GM21423 (cell line): ENCODE measurements around the gene TEX29.

Experiments used
- ATAC-seq: cut with Tn5 transposase; IDR thresholded peaks from one replicate; pipeline ENCODE4 v1.9.1; 2021; ENCODE audit warnings: mild to moderate bottlenecking, moderate library complexity; ENCODE audit not compliant: unreplicated experiment

The TEX29 gene

DNA sequence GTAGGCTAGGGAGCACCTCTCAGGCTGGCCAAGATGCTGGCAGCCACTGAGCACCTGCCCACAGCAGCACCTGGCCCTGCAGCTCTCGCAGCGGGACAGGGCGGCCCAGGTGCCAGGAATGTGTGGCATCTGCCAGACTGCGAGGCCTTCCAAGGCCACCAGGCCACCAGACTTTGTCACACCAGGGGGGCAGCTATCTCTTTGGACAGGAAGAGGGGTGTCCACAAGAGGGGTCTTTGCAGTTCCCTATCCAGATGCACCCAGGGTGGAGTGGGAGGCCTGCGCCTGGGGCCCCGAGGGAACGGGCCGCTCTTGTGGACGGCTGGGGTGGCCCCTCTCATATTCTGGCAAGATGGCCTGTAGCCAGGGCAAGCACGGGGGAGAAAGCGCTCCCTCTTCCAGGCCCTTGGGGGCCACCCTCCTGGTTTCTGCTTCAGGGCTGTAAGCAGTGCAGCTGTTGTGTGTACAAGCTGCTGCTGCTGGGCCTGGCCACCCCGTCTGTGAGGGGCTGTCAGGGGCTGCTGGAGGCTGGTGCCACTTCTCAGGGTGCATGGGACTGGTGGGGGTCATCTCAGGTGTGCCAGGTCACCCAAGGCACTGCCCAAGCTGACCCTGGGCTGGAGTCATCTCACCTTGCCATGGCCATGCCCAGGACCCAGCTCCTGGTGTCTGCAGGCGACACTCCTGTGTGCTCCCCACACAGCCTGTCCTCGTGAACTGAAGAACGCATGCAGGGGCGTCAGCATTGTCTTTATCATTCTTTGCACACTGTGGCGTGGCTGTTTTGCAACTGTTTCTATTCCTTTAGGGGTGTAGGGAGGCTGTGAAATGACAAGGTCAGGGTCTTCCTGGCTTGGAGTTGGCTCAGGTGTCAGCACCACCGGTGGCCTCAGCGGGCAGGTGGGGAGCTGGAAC, 1.8 kb downstream of the TEX29 start:
- no peak for ATAC-seq

DNA sequence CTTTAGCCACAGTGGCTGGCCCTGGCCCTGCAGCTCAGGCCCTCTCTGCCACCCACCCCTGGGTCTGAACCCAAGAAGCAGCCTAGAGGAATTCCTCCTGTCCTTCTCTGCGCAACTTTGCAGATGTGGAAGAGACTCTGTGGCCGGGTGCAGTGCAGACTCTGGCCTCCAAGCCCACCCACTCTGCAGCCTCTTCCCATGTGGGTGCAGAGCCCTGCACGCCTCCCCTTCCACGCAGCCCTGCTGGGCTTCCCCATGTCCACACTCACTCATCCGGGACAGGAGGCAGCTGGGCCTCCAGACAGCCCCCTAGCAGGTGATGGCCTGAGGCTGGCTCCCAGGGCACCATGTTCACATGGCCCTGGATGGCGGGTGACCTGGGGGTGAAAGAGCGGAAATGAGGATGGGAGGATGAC, 2.5 kb downstream of the TEX29 start:
- ATAC-seq, result no peak

DNA sequence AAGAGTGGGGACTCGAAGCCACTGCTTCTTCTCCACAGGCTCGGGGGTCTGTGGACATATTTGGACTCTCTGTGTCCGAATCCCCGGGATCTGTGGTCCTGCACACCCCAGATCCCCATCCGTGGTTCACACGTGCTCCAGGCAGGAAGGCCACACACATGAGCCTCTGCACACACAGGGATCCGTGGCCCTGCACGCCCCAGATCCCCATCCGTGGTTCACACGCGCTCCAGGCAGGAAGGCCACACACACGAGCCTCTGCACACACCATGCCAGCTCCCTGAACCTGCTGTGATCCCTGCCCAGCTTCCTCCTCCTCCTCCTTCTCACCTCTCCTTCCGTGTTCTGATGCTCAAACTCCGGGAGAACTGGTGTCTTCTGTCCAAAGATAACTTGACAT, 3.1 kb downstream of the TEX29 start:
- no peak for ATAC-seq

DNA sequence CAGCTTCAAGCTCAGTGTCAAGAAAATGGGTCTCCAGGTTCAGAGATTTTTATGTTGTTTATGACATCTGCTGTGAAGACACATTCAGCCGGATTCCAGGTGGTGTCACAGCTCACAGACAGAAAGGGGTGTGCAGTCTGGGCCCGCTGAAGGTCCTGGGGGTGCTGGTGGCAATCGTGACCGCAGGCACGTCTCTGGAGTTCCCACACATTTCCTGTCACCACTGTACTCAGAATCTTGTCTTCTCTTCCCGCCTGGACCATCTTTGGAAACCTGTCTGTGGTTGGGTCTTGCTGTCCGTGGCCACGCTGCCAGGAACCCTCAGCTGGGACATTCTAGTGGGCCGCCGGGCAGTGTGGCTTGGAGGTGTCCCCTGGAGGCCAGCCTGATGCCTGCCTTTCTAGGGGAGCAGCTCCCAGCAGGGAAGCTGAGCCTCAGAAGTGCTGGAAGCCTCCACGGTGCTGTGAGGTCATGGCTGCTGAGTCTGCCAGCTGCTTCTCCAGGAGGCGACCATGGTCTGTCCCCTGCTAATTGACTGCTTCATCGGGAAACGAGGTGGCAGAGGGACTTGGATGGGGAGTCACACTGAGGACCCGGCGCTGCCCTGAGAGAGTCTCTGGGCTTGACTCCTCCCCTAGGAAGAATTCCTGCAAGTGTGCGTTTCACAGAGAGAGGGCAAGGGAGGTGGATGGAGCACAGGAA, 3.7 kb downstream of the TEX29 start:
- no peak for ATAC-seq

DNA sequence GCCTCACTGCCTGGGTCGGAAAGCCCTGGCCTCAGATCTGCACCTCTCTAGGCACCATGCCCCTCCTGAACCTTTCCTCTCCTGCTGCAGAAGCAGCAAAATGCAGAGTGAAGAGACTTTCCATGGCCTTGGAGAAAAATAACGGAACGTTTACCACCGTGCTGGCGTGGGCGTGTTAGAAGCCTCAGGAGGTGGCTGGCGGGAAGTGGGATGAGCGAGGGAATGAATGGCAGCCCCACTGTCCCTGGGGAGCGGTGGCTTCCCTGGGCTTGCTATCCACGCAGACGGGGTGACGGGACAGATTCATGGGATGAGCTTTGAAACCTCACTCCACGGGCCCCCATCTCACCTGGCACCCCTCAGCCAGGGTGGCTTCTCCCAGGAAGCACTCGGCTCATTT, 4.3 kb downstream of the TEX29 start:
- ATAC-seq, result no peak

DNA sequence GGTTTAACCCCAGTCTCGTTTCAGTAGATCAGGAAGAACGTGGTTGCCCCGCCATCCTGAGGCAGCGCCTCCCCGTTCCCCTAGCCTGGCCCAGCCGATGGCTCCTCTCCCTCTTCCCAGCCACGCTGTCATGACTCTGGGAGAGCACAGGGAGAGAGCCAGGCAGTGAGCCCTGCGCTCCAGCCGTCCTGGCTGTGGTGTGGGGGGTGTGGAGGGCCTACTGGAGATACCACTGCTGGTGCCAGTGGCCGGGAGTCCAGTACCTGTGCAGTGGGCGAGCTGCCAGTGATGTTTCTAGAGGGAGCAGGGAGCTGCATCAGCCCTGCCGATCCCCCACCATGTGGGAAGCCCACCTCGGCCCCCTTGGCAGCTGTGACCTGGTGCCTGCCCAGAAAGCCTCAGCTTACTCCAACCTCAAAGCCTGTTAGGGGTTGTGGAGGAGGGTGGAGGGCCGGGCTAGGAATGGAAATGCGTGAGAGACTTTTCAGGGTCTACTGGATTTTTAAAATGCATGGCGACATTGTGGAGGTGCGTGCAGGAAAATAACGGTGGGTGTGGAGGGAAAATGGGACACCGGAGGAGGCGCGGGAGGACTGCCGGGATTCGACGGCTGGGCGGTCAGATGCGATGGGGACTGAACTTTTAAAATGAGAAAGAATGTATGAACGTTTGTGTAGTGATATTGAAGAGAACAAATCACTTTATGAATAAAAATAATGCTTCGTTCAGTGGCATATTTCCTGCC, 4.9 kb downstream of the TEX29 start:
- ATAC-seq, result no peak

DNA sequence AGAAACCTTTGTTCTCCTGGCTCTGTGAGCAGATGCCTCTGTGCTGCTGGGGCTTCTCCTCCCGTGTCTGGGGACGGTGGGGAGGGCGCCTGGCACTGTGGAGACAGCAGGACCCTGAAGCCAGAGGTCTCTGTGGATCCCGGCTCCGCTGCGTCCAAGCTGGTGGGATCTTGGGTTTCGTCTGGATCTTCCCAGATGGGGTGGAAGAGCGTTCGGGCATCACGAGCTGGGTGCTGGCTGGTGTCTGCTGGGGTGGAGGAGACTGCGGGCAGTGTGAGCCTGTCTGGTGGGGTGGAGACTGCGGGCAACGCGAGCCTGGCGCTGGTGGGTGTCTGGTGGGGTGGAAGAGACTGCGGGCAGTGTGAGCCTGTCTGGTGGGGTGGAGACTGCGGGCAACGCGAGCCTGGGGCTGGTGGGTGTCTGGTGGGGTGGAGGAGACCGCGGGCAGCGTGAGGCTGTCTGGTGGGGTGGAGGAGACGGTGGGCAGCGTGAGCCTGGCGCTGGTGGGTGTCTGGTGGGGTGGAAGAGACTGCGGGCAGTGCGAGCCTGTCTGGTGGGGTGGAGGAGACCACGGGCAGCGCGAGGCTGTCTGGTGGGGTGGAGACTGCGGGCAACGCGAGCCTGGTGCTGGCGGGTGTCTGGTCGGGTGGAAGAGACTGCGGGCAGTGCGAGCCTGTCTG, 5.6 kb downstream of the TEX29 start:
- ATAC-seq, result no peak

DNA sequence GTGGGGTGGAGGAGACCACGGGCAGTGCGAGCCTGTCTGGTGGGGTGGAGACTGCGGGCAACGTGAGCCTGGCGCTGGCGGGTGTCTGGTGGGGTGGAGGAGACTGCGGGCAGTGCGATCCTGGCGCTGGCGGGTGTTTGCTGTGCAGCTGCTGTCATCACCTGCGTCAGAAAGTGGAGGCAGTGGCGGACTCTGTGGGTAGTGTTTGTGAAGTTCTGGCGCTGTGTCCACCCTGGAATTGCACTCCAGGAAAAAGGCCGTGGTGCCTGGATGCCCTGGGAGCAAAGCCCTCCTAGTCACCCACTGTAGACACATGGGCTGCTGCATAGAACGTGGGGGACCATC, 6.2 kb downstream of the TEX29 start:
- ATAC-seq, result no peak

DNA sequence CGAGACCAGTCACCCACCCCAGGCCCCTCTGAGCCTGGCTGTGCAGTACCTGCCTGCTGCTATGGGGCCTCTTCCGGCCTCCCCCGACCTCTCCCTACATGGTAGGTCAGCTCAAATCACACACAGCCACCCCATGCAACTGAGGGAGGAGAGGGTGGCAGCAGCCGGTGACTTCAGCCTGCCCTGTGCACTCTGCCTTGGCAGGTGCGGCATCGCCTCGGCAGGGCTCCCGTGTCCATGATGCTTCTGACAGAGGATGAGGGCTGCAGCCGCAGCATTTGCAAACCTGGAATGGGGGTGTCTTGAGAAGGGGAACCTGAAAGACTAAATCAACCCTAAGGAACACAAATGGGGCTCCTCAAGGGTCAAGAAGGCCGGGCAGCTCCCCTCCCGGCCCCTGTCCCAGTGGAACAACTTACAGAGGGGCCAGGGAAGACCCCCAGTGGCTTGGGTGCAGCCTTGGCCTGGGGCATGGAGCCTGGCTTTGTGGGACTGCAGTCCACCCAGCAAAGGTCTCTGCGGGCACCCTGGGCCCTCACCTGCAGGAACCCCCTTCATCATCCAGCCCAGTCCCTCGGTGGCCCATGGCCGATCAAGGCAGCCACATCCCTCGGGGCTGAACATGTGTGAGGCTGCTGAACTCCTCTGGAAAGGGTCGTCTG, 6.7 kb downstream of the TEX29 start:
- no peak for ATAC-seq

DNA sequence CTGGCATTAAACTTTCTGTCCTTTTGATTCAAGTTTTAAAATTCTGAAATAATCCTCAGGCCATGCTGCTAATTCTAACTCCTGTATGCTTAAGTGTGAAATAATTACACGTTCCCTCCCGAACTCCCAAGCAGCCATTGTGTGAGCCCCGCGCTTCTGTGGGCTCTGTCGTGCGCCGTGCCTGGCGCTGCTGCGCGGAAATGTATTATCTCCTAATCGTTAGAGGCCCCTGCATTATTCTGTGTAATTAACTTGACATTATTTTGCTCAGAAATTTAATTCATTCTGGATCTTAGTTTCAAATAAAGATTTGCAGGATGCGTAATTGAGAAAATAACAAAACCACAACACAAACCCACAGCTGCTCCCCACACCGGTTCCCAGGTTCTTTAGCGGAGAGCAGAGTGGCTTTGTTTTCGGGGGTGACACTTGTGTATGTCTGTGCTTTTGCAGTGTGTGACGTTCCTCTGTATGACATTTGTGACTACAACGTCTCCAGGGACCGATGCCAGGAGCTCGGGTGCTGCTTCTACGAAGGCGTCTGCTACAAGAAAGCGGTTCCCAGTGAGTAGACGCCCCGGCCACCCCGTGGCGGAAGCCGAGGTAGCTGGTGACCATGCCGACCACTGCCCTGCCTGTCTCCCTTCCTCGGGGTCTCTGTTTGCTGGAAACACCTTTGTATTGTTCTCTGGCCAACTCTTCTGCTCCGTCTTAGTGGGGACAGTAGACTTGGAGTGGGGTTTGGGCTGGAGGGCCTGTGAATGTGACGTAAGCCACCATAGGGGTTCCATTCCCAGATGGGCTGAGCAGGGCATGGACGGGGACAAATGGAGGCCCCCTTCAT, 7.5 kb downstream of the TEX29 start:
- no peak for ATAC-seq

DNA sequence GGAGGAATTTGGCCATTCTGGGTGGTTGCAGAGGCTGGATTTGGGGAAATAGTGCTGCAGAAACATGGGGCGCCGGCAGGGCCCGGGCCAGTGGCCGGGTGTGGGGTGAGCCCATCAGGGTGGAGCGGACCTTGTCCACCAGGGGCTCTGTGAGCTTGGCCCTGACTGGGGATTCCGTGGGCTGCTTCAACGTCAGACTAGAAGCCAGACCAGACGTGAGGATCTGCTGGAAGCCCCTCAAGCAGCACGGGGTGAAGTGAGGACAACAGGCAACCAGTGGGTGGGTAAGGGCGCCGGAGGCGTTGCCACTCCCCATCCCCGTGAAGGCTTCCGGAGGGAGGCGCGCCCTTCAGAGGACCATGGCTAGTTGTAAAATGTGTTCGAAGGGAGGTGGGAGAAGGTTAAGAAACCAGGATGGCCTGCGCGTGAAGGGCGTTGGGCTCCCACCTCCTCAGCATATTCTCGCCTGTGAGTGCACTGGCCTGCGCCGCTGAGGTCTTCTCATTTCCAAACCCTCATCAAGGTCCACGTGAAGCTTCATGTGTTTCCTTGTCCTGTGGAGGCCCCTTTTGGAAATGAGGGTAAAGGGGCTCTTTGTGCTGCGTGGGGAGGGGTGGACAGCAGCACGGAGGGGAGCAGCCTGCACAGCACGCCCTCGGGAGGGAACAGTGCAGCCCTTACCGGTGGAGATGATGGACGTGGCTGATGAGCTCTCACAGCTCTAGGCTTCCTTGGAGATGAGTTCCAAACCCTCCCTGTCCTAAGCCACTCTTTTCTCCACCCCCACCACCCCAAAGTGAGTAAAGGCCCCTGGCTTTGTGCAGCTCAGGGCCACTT, 8.3 kb downstream of the TEX29 start:
- no peak for ATAC-seq

DNA sequence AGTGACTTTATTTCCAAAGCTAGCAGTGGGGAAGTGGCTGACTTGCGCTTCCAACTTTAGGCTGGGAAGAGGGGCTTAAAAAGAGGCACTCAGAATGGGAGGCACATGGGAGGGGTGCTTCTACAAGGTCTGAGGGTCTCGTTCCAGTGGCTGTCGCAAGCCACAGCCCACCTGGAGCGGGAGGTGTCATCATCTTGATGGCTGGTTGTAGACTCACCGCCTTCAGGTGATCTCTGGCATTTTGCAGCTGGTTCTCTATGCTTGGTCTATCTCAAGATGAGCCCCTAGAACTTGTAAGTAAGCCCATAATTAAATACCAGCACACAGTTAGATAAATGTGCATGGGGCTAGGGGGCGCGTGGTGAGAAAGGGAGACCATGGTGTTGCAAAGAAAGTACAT, 9.2 kb downstream of the TEX29 start:
- no peak for ATAC-seq

DNA sequence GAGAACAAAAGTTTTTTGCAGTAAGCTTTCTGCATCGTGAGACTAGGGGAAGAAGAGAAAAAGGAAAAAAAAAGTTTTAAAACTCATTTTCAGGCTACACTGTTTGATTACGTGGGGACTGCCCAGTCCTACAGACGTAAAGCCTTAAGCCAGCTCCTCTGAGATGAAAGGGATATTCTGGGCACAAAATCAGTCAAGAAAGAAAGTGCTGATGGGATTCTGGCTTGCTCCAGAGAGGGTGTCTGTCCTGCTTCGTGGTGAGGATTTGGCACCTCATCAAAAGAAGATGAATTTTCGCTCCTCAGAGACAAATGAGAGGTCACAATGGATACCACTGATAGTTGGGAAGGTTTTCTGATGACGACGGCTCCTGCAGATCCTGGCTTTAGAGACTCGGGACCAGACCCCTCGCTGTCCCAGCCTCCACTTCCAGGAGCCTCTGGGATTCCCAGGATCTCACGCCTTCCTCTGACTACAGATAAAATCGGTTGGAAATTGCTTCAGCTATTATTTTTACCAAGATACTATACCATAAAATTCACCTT, 9.7 kb downstream of the TEX29 start:
- ATAC-seq, result no peak

DNA sequence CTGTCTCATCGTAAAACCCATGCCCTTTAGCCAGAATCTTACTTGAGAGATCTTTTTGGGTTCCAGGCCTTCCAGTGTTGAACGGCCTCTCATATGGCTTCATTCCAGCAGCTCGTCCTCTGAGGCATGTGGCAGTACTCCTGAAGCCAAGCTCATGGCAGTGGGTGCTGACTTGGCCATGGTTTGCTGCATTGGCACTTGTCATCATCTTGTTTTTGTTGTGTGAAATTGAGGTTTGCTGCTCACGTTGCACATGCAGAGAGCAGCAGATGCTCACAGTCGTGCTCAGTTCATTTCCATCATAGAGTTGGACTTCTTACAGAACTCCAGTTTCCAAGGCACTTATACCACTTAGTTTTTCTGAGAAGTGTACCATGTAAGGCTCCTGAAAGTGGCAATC, 14.9 kb downstream of the TEX29 start:
- no peak for ATAC-seq

DNA sequence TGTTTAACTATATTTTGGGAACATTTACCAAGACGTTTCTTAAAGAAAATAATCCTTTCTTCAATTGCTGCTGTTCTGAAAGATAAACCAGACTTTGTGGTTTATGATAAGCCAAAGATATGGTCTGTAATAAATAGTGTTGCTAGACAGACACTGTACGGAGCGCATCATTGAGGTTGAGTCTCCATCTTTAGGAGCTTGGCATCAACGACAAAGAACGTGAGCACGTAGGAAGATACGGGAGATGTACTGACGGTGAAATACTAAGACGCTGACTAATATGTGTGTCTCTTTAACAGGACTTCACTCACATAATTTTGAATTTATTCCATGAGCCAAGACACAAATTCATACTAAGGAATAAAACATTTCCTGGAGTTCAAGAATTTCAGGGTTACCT, 16.2 kb downstream of the TEX29 start:
- ATAC-seq, result no peak

DNA sequence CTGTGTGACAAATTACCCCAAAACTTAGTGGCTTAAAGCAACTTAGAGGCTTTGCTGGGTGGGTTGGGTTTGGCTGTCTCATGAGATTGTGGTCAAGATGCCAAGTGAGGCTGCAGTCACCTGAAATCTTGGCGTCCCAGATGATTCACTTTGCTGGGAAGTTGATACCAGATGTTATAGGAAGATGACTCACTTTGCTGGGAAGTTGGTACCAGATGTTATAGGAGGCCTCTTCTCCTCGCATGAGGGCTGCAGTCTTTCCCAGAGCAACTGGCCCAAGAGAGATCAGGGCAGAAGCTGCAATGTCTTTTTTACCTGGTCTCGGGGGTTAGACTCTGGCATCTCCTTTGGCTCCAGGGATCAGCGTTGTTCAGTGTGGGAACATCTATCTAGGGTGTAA, 16.8 kb downstream of the TEX29 start:
- no peak for ATAC-seq

DNA sequence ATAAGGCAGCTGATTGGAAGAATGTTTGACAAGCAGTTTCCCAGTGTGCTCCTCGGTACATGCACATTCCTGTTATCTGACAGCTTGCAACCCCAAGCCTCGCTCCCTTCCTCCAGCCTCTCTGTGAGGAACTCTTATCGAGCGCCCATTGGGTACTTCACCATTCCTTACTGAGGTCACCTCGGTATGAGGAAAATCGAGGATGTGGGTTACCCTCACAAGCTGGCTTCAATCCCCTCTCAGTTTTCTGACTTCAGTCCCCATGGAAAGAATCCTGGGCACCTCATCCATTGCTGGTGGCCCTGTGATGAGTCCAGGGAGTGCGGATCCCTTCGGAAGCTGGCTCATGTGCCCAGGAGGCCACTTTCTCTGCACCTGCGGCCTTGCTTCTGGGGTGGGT, 17.3 kb downstream of the TEX29 start:
- no peak for ATAC-seq

DNA sequence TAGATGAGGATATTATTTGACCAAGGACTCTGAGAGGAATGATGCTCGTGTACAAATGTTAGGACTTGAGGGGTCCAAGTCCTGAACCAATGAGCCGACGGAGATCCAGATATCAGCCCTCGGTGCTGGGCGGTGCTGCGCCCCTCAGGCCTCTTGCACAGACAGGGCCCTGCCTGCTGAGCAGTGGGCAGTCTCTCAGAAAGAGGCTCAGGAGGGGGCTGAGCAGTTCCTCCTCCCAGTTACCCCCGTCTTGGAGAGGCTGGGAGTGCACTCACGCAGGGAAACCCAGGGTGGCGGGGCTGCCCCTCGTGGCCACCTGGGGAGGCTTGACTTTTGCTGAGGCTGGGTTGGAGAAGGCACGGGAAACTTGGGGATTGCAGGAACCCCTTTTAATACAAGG, 18.4 kb downstream of the TEX29 start:
- no peak for ATAC-seq
